Epithelial cell of umbilical artery (primary cell): Measurements from ENCODE around the gene UBXN2A. TPM values are rescaled to one million over a fixed set of nuclear protein-coding genes. Genes with fewer than 3 reads are reported as not detected.

Experiments
- total RNA-seq: library from RNA; depleted of rRNA; stranded (reverse); fragments of >200 nt; gene quantifications from 2 replicates; pipeline ENCODE4 v1.2.3, GENCODE V29; 2014

UBXN2A gene
- 9.4 and 9.9 TPM in 2 replicates for total RNA-seq

GRCh38 chr2:23939987-23940717 is at the start of gene UBXN2A:
Gene UBXN2A, plus strand, starts transcription at chr2:23940463. Its CDS starts 17,852 bp downstream, at chr2:23958315.

GRCh38 chr2:23926750-23927571 is 13.3 kb upstream of the UBXN2A start, which contains the start of gene ATAD2B:
Gene ATAD2B, minus strand, starts transcription at chr2:23927123. Its CDS starts 353 bp downstream, at chr2:23926770.

GRCh38 chr2:24009680-24010476 is 69.6 kb downstream of the UBXN2A start, which contains the start of gene MFSD2B:
Gene MFSD2B, plus strand, starts transcription at chr2:24010085. Its CDS starts 12 bp downstream, at chr2:24010097.

GRCh38 chr2:24046930-24047702 is 106.9 kb downstream of the UBXN2A start, which contains the start of gene WDCP:
Gene WDCP, minus strand, starts transcription at chr2:24047391. Its CDS starts 7,897 bp downstream, at chr2:24039494.

GRCh38 chr2:24049485-24050021 is 109.3 kb downstream of the UBXN2A start, which contains the start of gene FKBP1B:
Gene FKBP1B, plus strand, starts transcription at chr2:24049741. Its CDS starts 109 bp downstream, at chr2:24049850.

Other genes starting within 250 kb of the UBXN2A start
- 10.1 and 13.7 TPM in 2 replicates for gene ATAD2B, start 13.3 kb upstream of the UBXN2A start, total RNA-seq
- gene MFSD2B, start 69.6 kb downstream of the UBXN2A start, total RNA-seq = under 0.01 and 0.61 TPM in 2 replicates
- 12.0 and 19.0 TPM in 2 replicates for gene WDCP, start 106.9 kb downstream of the UBXN2A start, total RNA-seq
- gene FKBP1B, start 109.3 kb downstream of the UBXN2A start, total RNA-seq = 22.0 and 23.1 TPM in 2 replicates
- 226 and 244 TPM in 2 replicates for gene SF3B6, start 135.9 kb downstream of the UBXN2A start, total RNA-seq
- 83.1 and 94.5 TPM in 2 replicates for gene TP53I3, start 144.4 kb downstream of the UBXN2A start, total RNA-seq
- gene PFN4, start 182.9 kb downstream of the UBXN2A start, total RNA-seq = 0.30 TPM in 1 of 2 replicates, not detected in the other
- 3.6 and 5.2 TPM in 2 replicates for gene FAM228B, start 183.0 kb downstream of the UBXN2A start, total RNA-seq
- not detected in 2 replicates for gene FAM228A, start 234.6 kb downstream of the UBXN2A start, total RNA-seq